ENCODE measurements around the gene PHF21A.

Gene PHF21A

DNA sequence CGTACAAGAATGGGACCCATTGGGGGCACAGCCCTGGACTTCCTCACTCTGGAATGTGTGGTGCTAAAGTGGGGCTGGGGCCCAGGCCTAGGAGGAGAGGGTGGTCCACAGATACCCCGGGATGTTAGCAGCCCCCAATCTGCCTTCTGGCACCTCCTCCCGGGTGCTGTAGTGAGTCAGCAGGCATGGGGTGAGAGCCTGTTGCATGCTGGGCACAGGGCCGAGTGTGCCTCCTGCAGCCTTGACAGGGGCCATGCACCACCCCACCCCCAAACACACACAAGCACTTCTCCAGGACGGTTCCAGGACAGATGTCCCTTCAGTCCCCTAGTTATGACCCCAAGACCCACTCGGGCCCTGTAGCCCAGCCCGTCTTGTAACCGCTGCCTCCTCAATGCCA lies 23.5 kb upstream of the PHF21A start:
- H3K4me2 ChIP-seq (ENCODE audit: low read length): no peak overlapping the region
- TF ChIP-seq EZH2phosphoT487 (IDR thresholded peaks at IDR 0.05; ENCODE audit: low read depth): no peak
- TF ChIP-seq, protein P1, sequence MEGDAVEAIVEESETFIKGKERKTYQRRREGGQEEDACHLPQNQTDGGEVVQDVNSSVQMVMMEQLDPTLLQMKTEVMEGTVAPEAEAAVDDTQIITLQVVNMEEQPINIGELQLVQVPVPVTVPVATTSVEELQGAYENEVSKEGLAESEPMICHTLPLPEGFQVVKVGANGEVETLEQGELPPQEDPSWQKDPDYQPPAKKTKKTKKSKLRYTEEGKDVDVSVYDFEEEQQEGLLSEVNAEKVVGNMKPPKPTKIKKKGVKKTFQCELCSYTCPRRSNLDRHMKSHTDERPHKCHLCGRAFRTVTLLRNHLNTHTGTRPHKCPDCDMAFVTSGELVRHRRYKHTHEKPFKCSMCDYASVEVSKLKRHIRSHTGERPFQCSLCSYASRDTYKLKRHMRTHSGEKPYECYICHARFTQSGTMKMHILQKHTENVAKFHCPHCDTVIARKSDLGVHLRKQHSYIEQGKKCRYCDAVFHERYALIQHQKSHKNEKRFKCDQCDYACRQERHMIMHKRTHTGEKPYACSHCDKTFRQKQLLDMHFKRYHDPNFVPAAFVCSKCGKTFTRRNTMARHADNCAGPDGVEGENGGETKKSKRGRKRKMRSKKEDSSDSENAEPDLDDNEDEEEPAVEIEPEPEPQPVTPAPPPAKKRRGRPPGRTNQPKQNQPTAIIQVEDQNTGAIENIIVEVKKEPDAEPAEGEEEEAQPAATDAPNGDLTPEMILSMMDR (IDR thresholded peaks at IDR 0.05; ENCODE audit: low read depth, low read length): no peak
- H3K4me3 ChIP-seq (ENCODE audit: low read length): no peak overlapping the region
- H3K9me3 ChIP-seq (ENCODE audit: insufficient read depth, low read length): no peaks in the 10 kb centered on the region
- H3K27me3 ChIP-seq (ENCODE audit: low read depth, low read length): peaks cover 67% of the 10 kb centered on the region
- H3K4me1 ChIP-seq (ENCODE audit: low read length): peaks cover 21% of the 10 kb centered on the region
- H3K27ac ChIP-seq (ENCODE audit: low read length): no peak overlapping the region
- H3K9ac ChIP-seq (ENCODE audit: low read length): no peak overlapping the region
- no peak overlapping the region for H2AFZ ChIP-seq (ENCODE audit: low read depth, low read length)
- no peaks in the 10 kb centered on the region for H3K36me3 ChIP-seq (replicated peaks; ENCODE audit: low read depth, low read length)
- no peaks in the 10 kb centered on the region for H3K79me2 ChIP-seq (ENCODE audit: low read length)
- H4K20me1 ChIP-seq (ENCODE audit: insufficient read depth, low read length): no peaks in the 10 kb centered on the region

GRCh38 chr11:46143049-46143806 lies 22.0 kb upstream of the PHF21A start:
- Histone ChIP-seq H3K27me3 (ENCODE audit: low read depth, low read length) (peaks cover 65% of the 10 kb centered on the region), H3K4me3 (ENCODE audit: low read length) (no peak overlapping the region), H3K4me1 (ENCODE audit: low read length) (peaks cover 21% of the 10 kb centered on the region), H3K79me2 (ENCODE audit: low read length) (no peaks in the 10 kb centered on the region), H4K20me1 (ENCODE audit: insufficient read depth, low read length) (no peaks in the 10 kb centered on the region), H3K4me2 (ENCODE audit: low read length) (no peak overlapping the region), H2AFZ (ENCODE audit: low read depth, low read length) (no peak overlapping the region), H3K9me3 (ENCODE audit: insufficient read depth, low read length) (no peaks in the 10 kb centered on the region), H3K36me3 (replicated peaks; ENCODE audit: low read depth, low read length) (no peaks in the 10 kb centered on the region), H3K9ac (ENCODE audit: low read length) (no peak overlapping the region), H3K27ac (ENCODE audit: low read length) (no peak overlapping the region)
- TF ChIP-seq, protein P1 (IDR thresholded peaks at IDR 0.05; ENCODE audit: low read depth, low read length): no peak
- TF ChIP-seq EZH2phosphoT487 (IDR thresholded peaks at IDR 0.05; ENCODE audit: low read depth): no peak

GRCh38 chr11:46142561-46142960 lies 21.3 kb upstream of the PHF21A start:
- H3K27ac ChIP-seq (ENCODE audit: low read length): no peak overlapping the region
- H3K4me2 ChIP-seq (ENCODE audit: low read length): no peak overlapping the region
- no peaks in the 10 kb centered on the region for H4K20me1 ChIP-seq (ENCODE audit: insufficient read depth, low read length)
- TF ChIP-seq EZH2phosphoT487 (IDR thresholded peaks at IDR 0.05; ENCODE audit: low read depth): no peak
- TF ChIP-seq, protein P1 (IDR thresholded peaks at IDR 0.05; ENCODE audit: low read depth, low read length): no peak
- peaks cover 69% of the 10 kb centered on the region for H3K27me3 ChIP-seq (ENCODE audit: low read depth, low read length)
- H2AFZ ChIP-seq (ENCODE audit: low read depth, low read length): no peak overlapping the region
- no peaks in the 10 kb centered on the region for H3K9me3 ChIP-seq (ENCODE audit: insufficient read depth, low read length)
- peaks cover 21% of the 10 kb centered on the region for H3K4me1 ChIP-seq (ENCODE audit: low read length)
- H3K9ac ChIP-seq (ENCODE audit: low read length): no peak overlapping the region
- no peaks in the 10 kb centered on the region for H3K36me3 ChIP-seq (replicated peaks; ENCODE audit: low read depth, low read length)
- H3K79me2 ChIP-seq (ENCODE audit: low read length): no peaks in the 10 kb centered on the region
- H3K4me3 ChIP-seq (ENCODE audit: low read length): no peak overlapping the region

DNA sequence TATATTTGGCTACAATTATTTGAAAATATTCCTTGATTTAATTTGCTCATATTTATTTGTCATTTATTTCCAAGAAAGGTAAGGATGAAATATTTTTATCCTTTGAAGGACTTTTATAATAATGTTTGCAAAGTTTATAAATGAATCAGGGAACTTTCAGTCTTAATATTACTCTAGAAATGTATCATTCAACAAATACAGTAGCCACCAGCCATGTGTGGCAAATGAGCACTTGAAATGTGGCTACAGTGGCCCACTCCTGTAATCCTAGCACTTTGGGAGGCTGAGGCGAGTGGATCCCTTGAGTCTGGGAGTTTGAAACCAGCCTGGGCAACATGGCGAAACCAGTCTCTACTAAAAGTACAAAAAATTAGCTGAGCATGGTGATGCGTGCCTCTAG lies 20.3 kb upstream of the PHF21A start:
- H3K9ac ChIP-seq (ENCODE audit: low read length): no peak overlapping the region
- no peaks in the 10 kb centered on the region for H3K79me2 ChIP-seq (ENCODE audit: low read length)
- H3K4me1 ChIP-seq (ENCODE audit: low read length): peaks cover 21% of the 10 kb centered on the region
- H3K9me3 ChIP-seq (ENCODE audit: insufficient read depth, low read length): no peaks in the 10 kb centered on the region
- TF ChIP-seq EZH2phosphoT487 (IDR thresholded peaks at IDR 0.05; ENCODE audit: low read depth): no peak
- TF ChIP-seq, protein P1 (IDR thresholded peaks at IDR 0.05; ENCODE audit: low read depth, low read length): no peak
- H3K27ac ChIP-seq (ENCODE audit: low read length): no peak overlapping the region
- no peaks in the 10 kb centered on the region for H4K20me1 ChIP-seq (ENCODE audit: insufficient read depth, low read length)
- no peaks in the 10 kb centered on the region for H3K36me3 ChIP-seq (replicated peaks; ENCODE audit: low read depth, low read length)
- H3K4me3 ChIP-seq (ENCODE audit: low read length): peak overlapping the region; percentile 40; the same call in 1 of the 2 replicates
- H3K4me2 ChIP-seq (ENCODE audit: low read length): peak overlapping the region; percentile 76
- H2AFZ ChIP-seq (ENCODE audit: low read depth, low read length): no peak overlapping the region
- H3K27me3 ChIP-seq (ENCODE audit: low read depth, low read length): peaks cover 71% of the 10 kb centered on the region

All from OCI-LY3 (cell line).